ENCODE measurements around the gene PACS1. TPM values are rescaled to one million over a fixed set of nuclear protein-coding genes. Genes with fewer than 3 reads are reported as not detected.

Gene PACS1
- polyA plus RNA-seq, 3 donors = 8.1 to 36.8 (median 12.4) TPM

- peak within 1 kb of the TSS; percentile 82 to 90 (median 84) for H3K27ac Mint-ChIP-seq
- H3K4me3 Mint-ChIP-seq = peak within 1 kb of the TSS; percentile 86 to 94
- Histone ChIP-seq H2AFZ (ENCODE audit: insufficient read depth, low read depth, low read length, poor library complexity, severe bottlenecking) (peak within 1 kb of the TSS; percentile 84), H3K4me2 (replicated peaks; ENCODE audit: extremely low read depth, low read length, poor library complexity, severe bottlenecking) (peak within 1 kb of the TSS; percentile 95), H3K27ac (ENCODE audit: low read depth in 1 of 2, low read length in 2 of 2) (peak within 1 kb of the TSS; percentile 37 to 74), H3K4me1 (ENCODE audit: control insufficient read depth in 1 of 2, insufficient read depth in 2 of 2, low read length in 2 of 2) (peaks cover 37 to 44% of the 10 kb centered on the region in 2 donors), H3K79me2 (ENCODE audit: insufficient read depth, low read length) (no peaks in the 10 kb centered on the region), H4K20me1 (ENCODE audit: insufficient read depth, low read length) (peaks cover 6% of the 10 kb centered on the region), H3K9me3 (replicated peaks in 1 of 2; ENCODE audit: control insufficient read depth in 1 of 2, insufficient read depth in 1 of 2, low read length in 2 of 2) (peaks cover 0 to 11% of the 10 kb centered on the region in 2 donors), H3K36me3 (replicated peaks in 1 of 2; ENCODE audit: control insufficient read depth in 1 of 2, insufficient read depth in 2 of 2, low read length in 2 of 2) (peaks cover 3 to 14% of the 10 kb centered on the region in 2 donors), H3K9ac (ENCODE audit: insufficient read depth, low read length, poor library complexity, severe bottlenecking) (peak within 1 kb of the TSS; percentile 75), H3K27me3 (ENCODE audit: control insufficient read depth in 2 of 2, insufficient read depth in 2 of 2, low read length in 2 of 2) (peaks cover 24 to 41% of the 10 kb centered on the region in 2 donors), H3K4me3 (replicated peaks in 1 of 3; ENCODE audit: low read depth in 2 of 3, low read length in 3 of 3) (peak within 1 kb of the TSS; percentile 77 to 84 (median 81))
- WGBS (ENCODE audit: insufficient coverage) = under 1% methylated on average over 85 of the region's 87 CpGs
- peaks cover 9 to 20% of the 10 kb centered on the region in 2 donors for H3K36me3 Mint-ChIP-seq
- H3K9me3 Mint-ChIP-seq = peaks cover 0 to 7% (median 4%) of the 10 kb centered on the region in 7 donors
- DNase-seq = peak; percentile 98 to 99 (median 98)
- peaks cover 31 to 41% (median 38%) of the 10 kb centered on the region in 3 donors for H3K27me3 Mint-ChIP-seq (ENCODE audit: low read depth in 3 of 3)
- no peak for TF ChIP-seq CTCF (IDR thresholded peaks at IDR 0.05)
- intact Hi-C loops (cut with micrococcal nuclease) = loop anchor here in 1 of 2 donors (2.0 kb wide), 1 partner anchor 20 kb away; the partner anchor contains the start of gene RAB1B
- peaks cover 36% of the 10 kb centered on the region for H3K4me1 Mint-ChIP-seq
These were observed 218.8 kb downstream of the PACS1 start, which contains the start of gene YIF1A for GRCh38 chr11:66288671-66289547. Gene YIF1A (minus strand): TSS chr11:66289143. CDS start chr11:66288985, 158 bp downstream.

GRCh38 chr11:66289548-66290329 lies 219.7 kb downstream of the PACS1 start:
- Histone ChIP-seq H3K36me3 (replicated peaks in 1 of 2; ENCODE audit: control insufficient read depth in 1 of 2, insufficient read depth in 2 of 2, low read length in 2 of 2) (peaks cover 3 to 7% of the 10 kb centered on the region in 2 donors), H3K27ac (ENCODE audit: low read depth in 1 of 2, low read length in 2 of 2) (no peak overlapping the region), H3K4me1 (ENCODE audit: control insufficient read depth in 1 of 2, insufficient read depth in 2 of 2, low read length in 2 of 2) (peaks cover 37 to 44% of the 10 kb centered on the region in 2 donors), H2AFZ (ENCODE audit: insufficient read depth, low read depth, low read length, poor library complexity, severe bottlenecking) (peak overlapping the region; percentile 84), H3K79me2 (ENCODE audit: insufficient read depth, low read length) (no peaks in the 10 kb centered on the region), H3K9ac (ENCODE audit: insufficient read depth, low read length, poor library complexity, severe bottlenecking) (peak overlapping the region; percentile 75), H3K27me3 (ENCODE audit: control insufficient read depth in 2 of 2, insufficient read depth in 2 of 2, low read length in 2 of 2) (peaks cover 24 to 44% of the 10 kb centered on the region in 2 donors), H3K4me2 (replicated peaks; ENCODE audit: extremely low read depth, low read length, poor library complexity, severe bottlenecking) (peak overlapping the region; percentile 95), H3K4me3 (replicated peaks in 1 of 3; ENCODE audit: low read depth in 2 of 3, low read length in 3 of 3) (peak overlapping the region; percentile 48 to 84 (median 58)), H3K9me3 (replicated peaks in 1 of 2; ENCODE audit: control insufficient read depth in 1 of 2, insufficient read depth in 1 of 2, low read length in 2 of 2) (peaks cover 0 to 11% of the 10 kb centered on the region in 2 donors), H4K20me1 (ENCODE audit: insufficient read depth, low read length) (peaks cover 6% of the 10 kb centered on the region)
- H3K9me3 Mint-ChIP-seq = peaks cover 0 to 7% (median 4%) of the 10 kb centered on the region in 7 donors
- peaks cover 4 to 16% of the 10 kb centered on the region in 2 donors for H3K36me3 Mint-ChIP-seq
- intact Hi-C loops (cut with micrococcal nuclease) = loop anchor here in 1 of 2 donors (2.0 kb wide), 1 partner anchor 21 kb away; the partner anchor contains the start of gene RAB1B
- DNase-seq = peak in 1 of 3 donors; percentile 38
- WGBS (ENCODE audit: insufficient coverage) = 26% methylated on average over 11 of the region's 36 CpGs
- TF ChIP-seq CTCF (IDR thresholded peaks at IDR 0.05) = no peak
- H3K27me3 Mint-ChIP-seq (ENCODE audit: low read depth in 3 of 3) = peaks cover 33 to 49% (median 38%) of the 10 kb centered on the region in 3 donors
- H3K4me3 Mint-ChIP-seq = peak overlapping the region; percentile 86 to 94
- H3K4me1 Mint-ChIP-seq = peaks cover 36% of the 10 kb centered on the region
- peak overlapping the region in 4 of 7 donors; percentile 37 to 82 (median 61) for H3K27ac Mint-ChIP-seq
